ENCODE measurements around the gene LRBA.
"Not testable (repeated sequence)": the region's sequence is repeated elsewhere in the genome, so short reads cannot be mapped to it uniquely, and the experiment has no call there.

Gene LRBA

DNA sequence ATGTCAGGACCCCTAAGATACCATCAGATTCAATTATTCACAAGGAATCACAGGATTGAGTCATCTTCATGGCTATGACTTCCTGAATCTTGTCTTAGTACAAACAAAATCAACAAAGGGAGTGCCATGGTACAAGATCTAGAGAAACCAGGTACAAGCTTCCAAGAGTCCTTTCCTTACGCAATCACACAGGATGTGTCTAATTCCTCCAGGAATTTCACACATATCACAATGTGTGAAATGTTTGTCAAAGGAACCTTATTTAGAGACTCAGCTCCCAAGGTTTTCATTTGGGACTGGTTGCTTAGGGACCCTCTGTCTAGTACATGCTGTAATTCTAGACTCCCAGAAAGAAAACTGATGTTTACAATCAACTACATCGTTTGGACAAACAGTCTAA lies 350.1 kb downstream of the LRBA start:
- DNase-seq (ENCODE audit: low read depth in 2 of 2) = no peak

DNA sequence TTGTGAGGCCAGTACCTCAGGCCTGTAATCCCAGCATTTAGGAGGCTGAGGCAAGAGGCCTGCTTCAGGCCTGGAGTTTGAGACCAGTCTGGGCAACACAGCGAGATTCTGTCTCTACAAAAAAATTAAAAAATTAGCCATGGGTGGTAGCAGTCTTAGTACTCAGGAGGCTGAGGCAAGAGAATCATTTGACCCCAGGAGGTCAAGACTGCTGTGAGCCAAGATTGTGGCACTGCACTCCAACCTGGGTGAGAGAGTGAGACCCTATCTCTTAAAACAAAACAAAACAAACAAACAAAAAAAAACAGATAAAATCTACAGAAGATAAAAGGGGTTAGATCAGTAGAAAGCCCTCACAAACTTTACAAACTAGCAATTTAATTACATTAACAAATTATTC lies 352.4 kb downstream of the LRBA start:
- no peak for DNase-seq (ENCODE audit: low read depth in 2 of 2)

DNA sequence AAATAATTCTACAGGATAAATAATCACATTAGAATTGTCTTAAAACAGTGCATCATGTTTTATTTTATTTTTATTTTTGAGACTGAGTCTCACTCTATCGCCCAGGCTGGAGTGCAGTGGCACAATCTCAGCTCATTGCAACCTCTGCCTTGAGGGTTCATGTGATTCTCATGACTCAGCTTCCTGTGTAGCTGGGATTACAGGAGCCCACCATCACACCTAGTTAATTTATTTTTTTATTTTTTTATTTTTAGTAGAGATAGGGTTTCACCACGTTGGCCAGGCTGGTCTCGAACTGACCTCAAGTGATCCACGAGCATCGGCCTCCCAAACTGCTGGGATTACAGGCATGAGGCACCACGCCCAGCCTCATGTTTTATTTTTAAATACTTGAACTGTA lies 353.5 kb downstream of the LRBA start:
- DNase-seq (ENCODE audit: low read depth in 2 of 2) = not testable (repeated sequence)

GRCh38 chr4:150658258-150658657 lies 356.8 kb downstream of the LRBA start:
- not testable (repeated sequence) for DNase-seq (ENCODE audit: low read depth in 2 of 2)

GRCh38 chr4:150656891-150657290 lies 358.2 kb downstream of the LRBA start:
- DNase-seq (ENCODE audit: low read depth in 2 of 2) = no peak

DNA sequence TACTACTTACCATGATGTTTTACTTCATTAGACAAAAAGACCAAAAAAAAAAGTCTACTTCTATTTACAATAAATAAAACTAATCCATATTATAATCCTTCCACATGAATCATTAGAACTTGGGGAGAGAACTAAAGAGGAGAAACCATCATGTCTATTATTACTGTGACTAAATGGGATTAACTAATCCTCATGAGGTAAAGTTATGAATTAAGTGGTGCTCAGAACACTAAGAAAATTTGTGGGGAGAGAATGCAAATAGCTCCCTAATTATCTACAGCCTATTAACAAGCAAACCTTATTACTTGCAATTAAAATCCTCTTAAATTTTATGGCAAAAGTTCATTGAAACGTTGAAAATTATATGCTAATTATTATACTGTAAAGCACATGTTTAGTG lies 364.3 kb downstream of the LRBA start:
- no peak for DNase-seq (ENCODE audit: low read depth in 2 of 2)

DNA sequence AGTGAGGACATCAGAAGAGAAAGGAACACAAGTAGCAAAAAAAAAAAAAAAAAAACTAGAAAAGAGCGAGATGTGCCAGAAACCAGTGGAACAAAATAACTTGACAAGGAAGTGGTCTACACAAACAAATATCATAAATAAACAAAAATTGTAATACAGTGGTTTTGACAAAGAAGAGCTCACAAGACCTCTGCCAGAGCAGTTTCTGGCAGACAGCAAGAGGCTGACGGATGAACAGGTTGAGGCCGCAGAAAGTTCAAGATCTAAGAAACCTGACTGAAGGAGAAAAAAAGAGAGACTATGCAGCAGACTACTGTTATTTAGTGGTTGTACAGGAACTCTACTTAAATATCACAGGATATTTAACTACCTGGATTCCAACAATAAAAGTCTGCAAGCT lies 367.0 kb downstream of the LRBA start:
- DNase-seq (ENCODE audit: low read depth in 2 of 2) = no peak

GRCh38 chr4:150647008-150647407 lies 368.1 kb downstream of the LRBA start:
- no peak for DNase-seq (ENCODE audit: low read depth in 2 of 2)

DNA sequence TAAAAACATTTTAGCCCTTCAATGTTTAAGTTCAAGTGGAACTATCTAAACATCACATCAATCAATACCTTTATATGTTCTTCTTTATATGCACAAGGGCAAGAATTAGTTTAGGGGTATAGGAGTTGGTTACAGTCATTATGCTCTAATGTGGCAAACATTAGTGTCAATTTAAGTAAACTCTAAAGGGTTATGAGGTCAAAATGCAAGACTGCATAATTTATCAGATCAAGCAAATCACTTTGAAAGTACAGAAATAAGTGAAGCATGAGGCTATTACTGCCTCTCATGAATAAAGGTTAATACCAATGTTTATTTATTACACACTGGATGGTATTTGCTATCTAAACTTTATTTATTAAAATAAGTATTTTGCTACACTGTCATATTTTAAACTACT lies 373.5 kb downstream of the LRBA start:
- DNase-seq (ENCODE audit: low read depth in 2 of 2) = no peak

DNA sequence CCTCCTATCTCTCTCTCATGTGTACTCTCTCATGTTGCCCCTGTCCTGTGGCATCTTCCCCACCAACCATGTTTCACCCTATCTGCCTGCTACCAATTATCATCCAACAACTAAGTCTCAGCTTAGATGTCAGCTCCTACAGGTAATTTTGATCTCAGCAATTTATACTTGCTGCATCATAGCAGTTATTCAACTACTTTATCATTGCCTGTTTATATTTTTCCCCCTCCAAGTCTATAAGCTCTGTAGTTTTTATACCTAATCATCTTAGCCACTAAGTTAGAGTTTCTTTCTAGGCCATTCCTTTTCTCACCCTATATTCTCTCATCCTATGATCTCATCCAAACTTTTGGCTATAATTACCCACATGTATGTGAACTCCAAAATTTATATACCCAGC lies 382.4 kb downstream of the LRBA start:
- no peak for DNase-seq (ENCODE audit: low read depth in 2 of 2)

- DNase-seq (ENCODE audit: low read depth in 2 of 2) = no peak
Observed at GRCh38 chr4:150628073-150628472, 387.0 kb downstream of the LRBA start.

- DNase-seq (ENCODE audit: low read depth in 2 of 2) = no peak
Observed at GRCh38 chr4:150625033-150625432, 390.1 kb downstream of the LRBA start.

GRCh38 chr4:150624055-150624454 lies 391.0 kb downstream of the LRBA start:
- no peak for DNase-seq (ENCODE audit: low read depth in 2 of 2)

- DNase-seq (ENCODE audit: low read depth in 2 of 2) = no peak
Observed at GRCh38 chr4:150619042-150619441, 396.0 kb downstream of the LRBA start.

GRCh38 chr4:150609131-150609530 lies 406.0 kb downstream of the LRBA start:
- no peak for DNase-seq (ENCODE audit: low read depth in 2 of 2)

DNA sequence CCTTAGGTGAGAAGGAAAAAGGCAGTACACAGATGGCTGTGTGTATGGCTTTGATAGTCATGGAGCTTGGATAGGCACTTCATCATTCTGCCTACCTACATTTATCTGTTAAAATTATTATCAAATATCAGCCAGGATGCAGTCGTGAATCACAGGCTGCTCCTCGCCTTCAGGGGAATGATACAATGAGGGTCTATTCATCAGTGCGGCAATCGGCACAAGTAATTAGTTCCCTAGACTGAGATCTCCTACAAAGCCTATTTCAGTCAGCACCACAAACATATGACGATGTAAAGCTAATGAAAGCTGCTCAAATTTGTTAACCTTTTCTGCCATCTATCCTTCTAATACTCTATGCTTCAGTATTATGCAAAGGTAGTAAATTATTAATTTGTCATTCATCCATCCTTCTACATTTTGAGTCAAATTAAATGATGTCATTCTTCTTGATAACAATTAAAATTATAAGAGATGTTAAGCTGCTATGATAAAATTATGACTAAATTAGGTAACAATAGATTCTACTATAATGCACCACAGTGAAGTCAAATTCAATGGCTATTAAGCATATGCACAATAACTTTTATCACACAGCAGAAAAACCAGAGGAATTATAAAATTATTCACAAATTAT lies 414.2 kb downstream of the LRBA start:
- no peak for DNase-seq (ENCODE audit: low read depth in 2 of 2)

DNA sequence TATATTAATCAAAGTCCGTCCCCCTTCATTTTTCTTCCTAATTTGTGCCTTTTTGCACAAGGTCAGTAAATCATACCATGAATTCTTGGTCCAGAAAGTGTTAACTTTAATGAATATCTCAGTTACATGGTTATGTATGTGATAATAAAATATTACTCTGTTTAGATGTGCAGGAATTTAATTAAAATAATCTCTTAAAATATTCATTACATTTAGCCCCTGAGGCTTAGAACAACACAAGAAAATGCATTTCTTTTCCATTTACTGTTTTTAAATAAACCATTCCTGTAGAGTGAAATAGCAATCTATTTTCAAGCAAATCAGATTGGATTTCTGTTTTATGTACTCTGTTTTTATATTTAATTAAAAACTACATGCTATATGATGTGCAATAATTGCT lies 415.5 kb downstream of the LRBA start:
- no peak for DNase-seq (ENCODE audit: low read depth in 2 of 2)

DNA sequence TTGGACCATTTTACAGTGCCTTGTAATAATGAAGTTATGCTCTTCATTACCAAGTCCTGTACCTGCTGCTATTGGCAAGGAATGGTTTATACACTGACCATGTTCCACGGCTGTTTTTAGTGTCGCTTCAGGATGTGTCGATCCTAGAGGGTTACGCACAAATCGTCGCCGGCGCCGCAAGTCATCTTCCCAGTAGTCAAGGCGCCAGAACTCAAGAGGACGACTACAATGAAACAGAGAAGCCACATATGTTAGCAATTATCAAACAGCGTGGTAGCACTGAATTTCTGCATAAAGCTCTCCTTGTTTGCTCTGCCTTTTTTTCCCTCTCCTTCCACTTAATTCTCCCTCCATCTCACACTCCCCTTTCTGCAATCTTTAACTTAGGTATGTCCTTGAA lies 416.2 kb downstream of the LRBA start:
- DNase-seq (ENCODE audit: low read depth in 2 of 2) = no peak

GRCh38 chr4:150593996-150594395 lies 421.1 kb downstream of the LRBA start:
- no peak for DNase-seq (ENCODE audit: low read depth in 2 of 2)

GRCh38 chr4:150591904-150592303 lies 423.2 kb downstream of the LRBA start:
- DNase-seq (ENCODE audit: low read depth in 2 of 2) = no peak

DNA sequence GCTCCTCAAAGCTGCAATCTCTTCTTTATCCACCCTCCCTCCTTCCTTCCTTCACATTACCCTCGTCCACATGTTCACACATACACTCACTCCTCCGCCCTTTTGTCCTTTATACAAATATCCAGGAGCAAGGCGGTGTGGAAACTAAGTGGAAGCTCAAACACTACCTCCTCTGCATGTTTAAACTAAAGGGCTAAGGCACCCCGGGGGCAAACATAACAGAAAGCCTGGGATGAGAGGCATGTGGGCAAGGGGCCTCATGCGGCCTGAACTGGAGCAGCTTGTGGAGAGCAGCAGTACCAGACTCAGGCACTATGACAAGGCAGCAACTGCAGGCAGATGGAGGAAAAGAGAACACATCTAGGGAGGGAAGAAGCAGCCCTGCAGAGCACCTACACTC lies 423.7 kb downstream of the LRBA start:
- DNase-seq (ENCODE audit: low read depth in 2 of 2) = no peak

DNA sequence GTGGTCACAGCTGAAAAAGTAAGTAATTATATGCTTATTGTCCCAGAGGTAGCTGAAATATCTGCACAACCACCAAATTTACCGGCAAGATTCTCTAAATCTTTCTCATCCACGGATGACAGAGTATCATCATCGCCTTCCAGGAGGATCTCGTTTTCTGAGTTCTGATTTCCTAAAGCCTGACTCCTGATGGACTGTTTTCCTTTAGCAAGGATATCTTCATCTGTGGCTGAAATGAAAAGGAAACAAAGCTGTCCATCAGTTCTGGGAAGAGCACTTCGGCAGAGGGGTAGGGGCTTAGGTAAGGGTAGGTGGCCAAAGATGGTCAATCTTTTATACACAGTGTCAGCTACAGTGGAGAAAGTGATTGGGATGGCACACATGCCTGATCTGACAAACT lies 424.5 kb downstream of the LRBA start:
- no peak for DNase-seq (ENCODE audit: low read depth in 2 of 2)

GRCh38 chr4:150589157-150589556 lies 425.9 kb downstream of the LRBA start:
- DNase-seq (ENCODE audit: low read depth in 2 of 2) = no peak

DNA sequence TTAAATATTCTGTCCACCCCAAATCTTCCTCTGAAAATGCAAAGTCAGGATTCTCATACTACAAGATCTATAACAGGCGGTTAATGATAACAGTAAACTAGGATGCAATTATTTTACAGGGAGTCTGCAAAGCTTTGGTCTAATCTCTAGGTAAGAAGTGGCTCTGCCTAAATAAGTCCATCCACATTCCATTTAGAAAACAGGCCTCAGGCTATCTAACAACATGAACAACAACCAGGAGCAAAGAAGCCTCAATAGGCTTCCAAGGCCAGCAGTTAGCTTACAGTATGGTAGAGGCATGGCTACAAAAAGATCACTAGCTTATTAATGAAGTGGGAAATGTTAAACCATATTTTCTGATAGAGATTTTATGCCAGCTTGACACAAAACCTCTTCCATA lies 426.8 kb downstream of the LRBA start:
- no peak for DNase-seq (ENCODE audit: low read depth in 2 of 2)
